ENCODE results near the gene DOCK2.

DNA sequence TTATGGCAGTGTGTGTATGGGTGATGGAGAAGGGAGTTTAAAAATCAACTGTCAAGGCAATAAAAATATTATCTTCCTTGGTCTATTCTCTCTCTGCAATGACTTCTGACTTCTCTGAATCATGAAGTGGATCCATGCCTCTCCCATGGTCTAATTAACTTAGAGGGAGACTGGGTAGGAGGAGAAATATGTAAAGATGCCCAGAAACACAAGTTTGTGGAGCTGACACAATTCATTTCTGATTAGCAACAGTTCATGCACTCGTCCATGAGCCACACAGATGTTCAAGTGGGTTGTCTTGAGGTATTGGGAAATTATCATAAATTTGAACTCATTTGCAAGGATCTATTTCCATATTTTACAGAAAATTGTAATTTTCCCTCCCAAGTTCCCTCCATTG is 305.1 kb downstream of the DOCK2 start:
- TF ChIP-seq CTCF (IDR thresholded peaks at IDR 0.05; ENCODE audit: borderline replicate concordance, extremely low read depth, low read length, poor library complexity, severe bottlenecking) (no peak), EZH2 (IDR thresholded peaks at IDR 0.05; ENCODE audit: borderline replicate concordance, low read depth, low read length, severe bottlenecking) (no peak)
